HepG2 (cell line): Measurements from ENCODE around the gene EPB41L2. TPM values are rescaled to one million over a fixed set of nuclear protein-coding genes. Genes with fewer than 3 reads are reported as not detected.

ENCODE experiments used
- AHR ChIP-seq: IDR thresholded peaks from 2 replicates; pipeline ENCODE4 v1.6.1; 2018; ENCODE audit warnings: missing genetic modification reagents, missing compliant biosample characterization
- DPF2 ChIP-seq: sonication (generic); formaldehyde crosslinking; IDR thresholded peaks from 2 replicates; pipeline ENCODE4 v1.4.0; 2020; ENCODE audit warnings: mild to moderate bottlenecking, low read depth, missing genetic modification reagents, borderline replicate concordance
- NKX3-1 ChIP-seq: sonication (generic); formaldehyde crosslinking; IDR thresholded peaks from 2 replicates; pipeline ENCODE4 v1.5.0; 2020; ENCODE audit warnings: missing genetic modification reagents
- NR2C2 ChIP-seq: sonication (generic); formaldehyde crosslinking; IDR thresholded peaks from 2 replicates; pipeline ENCODE4 v1.4.0; 2020; ENCODE audit warnings: missing genetic modification reagents, mild to moderate bottlenecking, moderate library complexity, borderline replicate concordance
- NR2F6 ChIP-seq, 2 experiments: IDR thresholded peaks; 2 replicates each; pipeline ENCODE4 v1.6.1; 2016; ENCODE audit warnings: antibody characterized with exemption in 1 of 2, mild to moderate bottlenecking in 1 of 2
- RBM39 ChIP-seq: fragments of 200-400 bp; formaldehyde crosslinking; IDR thresholded peaks from one replicate; pipeline ENCODE4 v1.6.1; 2018; ENCODE audit warnings: antibody characterized with exemption, mild to moderate bottlenecking, low read depth, low read length; ENCODE audit not compliant: poor library complexity, severe bottlenecking
- SOX13 ChIP-seq, 3 experiments: fragments of 450-650 bp in 1 of 3; sonication (generic) in 1 of 3; formaldehyde crosslinking in 1 of 3; IDR thresholded peaks in 2 of 3; conservative IDR thresholded peaks in 1 of 3; 2 replicates each; pipeline versions ENCODE4 v1.5.0 to v1.6.1; 2016 to 2020; ENCODE audit warnings: antibody characterized with exemption in 1 of 3, mild to moderate bottlenecking in 1 of 3, missing compliant biosample characterization in 1 of 3, missing genetic modification reagents in 1 of 3, moderate library complexity in 1 of 3
- THYN1 ChIP-seq: sonication (generic); formaldehyde crosslinking; IDR thresholded peaks from 2 replicates; pipeline ENCODE4 v1.8.1; 2023; ENCODE audit warnings: low read depth, mild to moderate bottlenecking, moderate library complexity, missing genetic modification reagents, borderline replicate concordance
- ZNF235 ChIP-seq: sonication (generic); formaldehyde crosslinking; IDR thresholded peaks from 2 replicates; pipeline ENCODE4 v1.8.1; 2023; ENCODE audit warnings: mild to moderate bottlenecking, missing genetic modification reagents, borderline replicate concordance
- ZNF274 ChIP-seq: sonication (generic); formaldehyde crosslinking; IDR thresholded peaks from 2 replicates; pipeline ENCODE4 v1.5.1; 2020; ENCODE audit warnings: mild to moderate bottlenecking, missing genetic modification reagents
- ZNF496 ChIP-seq: sonication (generic); formaldehyde crosslinking; IDR thresholded peaks from 2 replicates; pipeline ENCODE4 v1.8.1; 2023; ENCODE audit warnings: mild to moderate bottlenecking, moderate library complexity, missing genetic modification reagents; ENCODE audit not compliant: insufficient replicate concordance
- ZNF543 ChIP-seq: sonication (generic); formaldehyde crosslinking; IDR thresholded peaks from 2 replicates; pipeline ENCODE4 v1.4.0; 2020; ENCODE audit warnings: mild to moderate bottlenecking, missing genetic modification reagents
- ZNF567 ChIP-seq: sonication (generic); formaldehyde crosslinking; IDR thresholded peaks from 2 replicates; pipeline ENCODE4 v1.8.1; 2023; ENCODE audit warnings: mild to moderate bottlenecking, missing genetic modification reagents, borderline replicate concordance
- ZNF709 ChIP-seq: sonication (generic); formaldehyde crosslinking; IDR thresholded peaks from 2 replicates; pipeline ENCODE4 v1.5.0; 2020; ENCODE audit warnings: mild to moderate bottlenecking, missing genetic modification reagents
- ZZZ3 ChIP-seq: sonication (generic); formaldehyde crosslinking; IDR thresholded peaks from 2 replicates; pipeline ENCODE4 v1.4.0; 2020; ENCODE audit warnings: missing genetic modification reagents, mild to moderate bottlenecking, borderline replicate concordance
- polyA plus RNA-seq, 8 experiments: library from polyadenylated mRNA; depleted of rRNA in 3 of 8; stranded (reverse) in 7 of 8; unstranded in 1 of 8; fragments of >200 nt; fragmentation: Illumina TruSeq in 4 of 8; extraction: Trizol in 4 of 8; gene quantifications; 2 replicates each; pipeline versions ENCODE4 v1.2.1 to v1.2.3, GENCODE V29; 2011 to 2016; ENCODE audit warnings: low read depth in 4 of 8, missing spikeins in 1 of 8, mixed read lengths in 1 of 8; ENCODE audit not compliant: insufficient read depth in 1 of 8
- total RNA-seq, 5 experiments: library from RNA; depleted of rRNA; stranded (reverse); fragments of >200 nt; fragmentation: Illumina TruSeq; extraction: Trizol; gene quantifications; 2 replicates each; pipeline ENCODE4 v1.2.3, GENCODE V29; 2016; ENCODE audit warnings: low read depth in 1 of 5
- TF ChIP-seq, protein P1 (sequence below): sonication (generic); formaldehyde crosslinking; IDR thresholded peaks from 2 replicates; pipeline ENCODE4 v1.5.1; 2020; ENCODE audit warnings: mild to moderate bottlenecking, missing genetic modification reagents, borderline replicate concordance
- TF ChIP-seq, protein P2 (sequence below): sonication (generic); formaldehyde crosslinking; IDR thresholded peaks from 2 replicates; pipeline ENCODE4 v1.8.0; 2022; ENCODE audit warnings: missing genetic modification reagents, mild to moderate bottlenecking, borderline replicate concordance
- TF ChIP-seq, protein P3 (sequence below): IDR thresholded peaks from 2 replicates; pipeline ENCODE4 v1.6.1; 2016; ENCODE audit warnings: low read depth
- TF ChIP-seq, protein P4 (sequence below): IDR thresholded peaks from 2 replicates; pipeline ENCODE4 v1.6.1; 2016; ENCODE audit warnings: low read depth, borderline replicate concordance

EPB41L2 gene
- total and polyA plus RNA-seq, 2 of the 13 experiments (the other 11 are each of a cell fraction or from before 2014, with no cell fraction given) = 41.7 to 56.4 TPM

DNA sequence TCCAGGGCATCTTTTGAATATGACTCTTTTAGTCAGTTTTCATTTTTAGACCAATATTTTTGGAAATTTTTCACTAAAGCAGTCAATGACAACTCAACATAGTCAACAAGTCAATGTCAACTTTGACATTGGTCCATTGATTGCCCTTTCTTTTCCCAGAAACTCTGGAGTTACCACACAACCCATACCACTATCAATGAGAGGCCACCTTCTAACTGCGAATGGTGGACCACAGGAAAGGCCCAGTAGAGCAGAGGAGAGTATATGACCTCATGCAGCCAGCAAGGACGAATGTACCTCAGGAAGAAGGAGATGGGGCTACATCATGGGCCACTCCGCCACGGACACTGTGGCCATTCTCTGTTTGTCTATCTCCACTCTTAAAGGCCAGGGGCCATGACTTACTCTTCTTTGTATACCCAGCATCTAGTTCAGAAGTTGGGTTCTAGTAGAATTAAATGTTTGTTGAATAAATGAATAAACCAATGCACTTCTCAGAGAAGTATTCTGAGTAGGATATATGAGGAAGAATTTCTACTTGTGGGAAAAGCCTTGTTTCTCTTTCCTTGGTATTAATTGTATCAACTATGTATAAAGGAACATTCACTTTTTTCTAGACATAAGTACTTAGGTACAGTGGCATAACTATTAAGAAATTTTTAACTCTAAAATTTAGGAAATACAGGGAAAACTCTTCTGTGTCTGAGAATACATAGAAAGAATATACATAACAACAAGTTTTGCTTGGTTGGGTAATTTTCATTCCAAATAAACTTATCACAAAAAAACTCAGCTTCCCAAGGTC lies 236.4 kb downstream of the EPB41L2 start (continued):
- TF ChIP-seq, protein P1, sequence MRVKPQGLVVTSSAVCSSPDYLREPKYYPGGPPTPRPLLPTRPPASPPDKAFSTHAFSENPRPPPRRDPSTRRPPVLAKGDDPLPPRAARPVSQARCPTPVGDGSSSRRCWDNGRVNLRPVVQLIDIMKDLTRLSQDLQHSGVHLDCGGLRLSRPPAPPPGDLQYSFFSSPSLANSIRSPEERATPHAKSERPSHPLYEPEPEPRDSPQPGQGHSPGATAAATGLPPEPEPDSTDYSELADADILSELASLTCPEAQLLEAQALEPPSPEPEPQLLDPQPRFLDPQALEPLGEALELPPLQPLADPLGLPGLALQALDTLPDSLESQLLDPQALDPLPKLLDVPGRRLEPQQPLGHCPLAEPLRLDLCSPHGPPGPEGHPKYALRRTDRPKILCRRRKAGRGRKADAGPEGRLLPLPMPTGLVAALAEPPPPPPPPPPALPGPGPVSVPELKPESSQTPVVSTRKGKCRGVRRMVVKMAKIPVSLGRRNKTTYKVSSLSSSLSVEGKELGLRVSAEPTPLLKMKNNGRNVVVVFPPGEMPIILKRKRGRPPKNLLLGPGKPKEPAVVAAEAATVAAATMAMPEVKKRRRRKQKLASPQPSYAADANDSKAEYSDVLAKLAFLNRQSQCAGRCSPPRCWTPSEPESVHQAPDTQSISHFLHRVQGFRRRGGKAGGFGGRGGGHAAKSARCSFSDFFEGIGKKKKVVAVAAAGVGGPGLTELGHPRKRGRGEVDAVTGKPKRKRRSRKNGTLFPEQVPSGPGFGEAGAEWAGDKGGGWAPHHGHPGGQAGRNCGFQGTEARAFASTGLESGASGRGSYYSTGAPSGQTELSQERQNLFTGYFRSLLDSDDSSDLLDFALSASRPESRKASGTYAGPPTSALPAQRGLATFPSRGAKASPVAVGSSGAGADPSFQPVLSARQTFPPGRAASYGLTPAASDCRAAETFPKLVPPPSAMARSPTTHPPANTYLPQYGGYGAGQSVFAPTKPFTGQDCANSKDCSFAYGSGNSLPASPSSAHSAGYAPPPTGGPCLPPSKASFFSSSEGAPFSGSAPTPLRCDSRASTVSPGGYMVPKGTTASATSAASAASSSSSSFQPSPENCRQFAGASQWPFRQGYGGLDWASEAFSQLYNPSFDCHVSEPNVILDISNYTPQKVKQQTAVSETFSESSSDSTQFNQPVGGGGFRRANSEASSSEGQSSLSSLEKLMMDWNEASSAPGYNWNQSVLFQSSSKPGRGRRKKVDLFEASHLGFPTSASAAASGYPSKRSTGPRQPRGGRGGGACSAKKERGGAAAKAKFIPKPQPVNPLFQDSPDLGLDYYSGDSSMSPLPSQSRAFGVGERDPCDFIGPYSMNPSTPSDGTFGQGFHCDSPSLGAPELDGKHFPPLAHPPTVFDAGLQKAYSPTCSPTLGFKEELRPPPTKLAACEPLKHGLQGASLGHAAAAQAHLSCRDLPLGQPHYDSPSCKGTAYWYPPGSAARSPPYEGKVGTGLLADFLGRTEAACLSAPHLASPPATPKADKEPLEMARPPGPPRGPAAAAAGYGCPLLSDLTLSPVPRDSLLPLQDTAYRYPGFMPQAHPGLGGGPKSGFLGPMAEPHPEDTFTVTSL (CRISPR knock-in tag) = peak; percentile 58; the same call in 1 of the 2 replicates
- TF ChIP-seq NKX3-1 (CRISPR knock-in tag) = no peak
- TF ChIP-seq ZNF543 = no peak
- TF ChIP-seq NR2F6 (IDR thresholded peaks at IDR 0.05) = no peak; the same call in 1 of the 2 replicates
- TF ChIP-seq NR2F6 (CRISPR knock-in tag; IDR thresholded peaks at IDR 0.05) = 0 out of 2 replicates have a peak, but pooled peaks have one; percentile 17
- TF ChIP-seq AHR (CRISPR knock-in tag) = 0 out of 2 replicates have a peak, but pooled peaks have one; percentile 67
- no peak for TF ChIP-seq ZNF567
- no peak for TF ChIP-seq ZNF235 (CRISPR knock-in tag)
- TF ChIP-seq RBM39 = no peak
- TF ChIP-seq ZNF709 (CRISPR knock-in tag) = no peak; the same call in 1 of the 2 replicates
- TF ChIP-seq ZNF496 (CRISPR knock-in tag) = no peak
- no peak for TF ChIP-seq ZZZ3 (CRISPR knock-in tag)
- TF ChIP-seq THYN1 (CRISPR knock-in tag) = no peak
- TF ChIP-seq DPF2 (CRISPR knock-in tag) = peak; percentile 58; the same call in 1 of the 2 replicates
- TF ChIP-seq NR2C2 (CRISPR knock-in tag) = peak; percentile 47; the same call in 1 of the 2 replicates
- TF ChIP-seq, protein P2, sequence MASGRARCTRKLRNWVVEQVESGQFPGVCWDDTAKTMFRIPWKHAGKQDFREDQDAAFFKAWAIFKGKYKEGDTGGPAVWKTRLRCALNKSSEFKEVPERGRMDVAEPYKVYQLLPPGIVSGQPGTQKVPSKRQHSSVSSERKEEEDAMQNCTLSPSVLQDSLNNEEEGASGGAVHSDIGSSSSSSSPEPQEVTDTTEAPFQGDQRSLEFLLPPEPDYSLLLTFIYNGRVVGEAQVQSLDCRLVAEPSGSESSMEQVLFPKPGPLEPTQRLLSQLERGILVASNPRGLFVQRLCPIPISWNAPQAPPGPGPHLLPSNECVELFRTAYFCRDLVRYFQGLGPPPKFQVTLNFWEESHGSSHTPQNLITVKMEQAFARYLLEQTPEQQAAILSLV (CRISPR knock-in tag) = no peak
- TF ChIP-seq ZNF274 (CRISPR knock-in tag) = no peak
- TF ChIP-seq, protein P3, sequence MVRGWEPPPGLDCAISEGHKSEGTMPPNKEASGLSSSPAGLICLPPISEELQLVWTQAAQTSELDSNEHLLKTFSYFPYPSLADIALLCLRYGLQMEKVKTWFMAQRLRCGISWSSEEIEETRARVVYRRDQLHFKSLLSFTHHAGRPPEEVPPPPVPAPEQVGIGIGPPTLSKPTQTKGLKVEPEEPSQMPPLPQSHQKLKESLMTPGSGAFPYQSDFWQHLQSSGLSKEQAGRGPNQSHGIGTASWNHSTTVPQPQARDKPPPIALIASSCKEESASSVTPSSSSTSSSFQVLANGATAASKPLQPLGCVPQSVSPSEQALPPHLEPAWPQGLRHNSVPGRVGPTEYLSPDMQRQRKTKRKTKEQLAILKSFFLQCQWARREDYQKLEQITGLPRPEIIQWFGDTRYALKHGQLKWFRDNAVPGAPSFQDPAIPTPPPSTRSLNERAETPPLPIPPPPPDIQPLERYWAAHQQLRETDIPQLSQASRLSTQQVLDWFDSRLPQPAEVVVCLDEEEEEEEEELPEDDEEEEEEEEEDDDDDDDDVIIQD (CRISPR knock-in tag) = no peak
- TF ChIP-seq, protein P4, sequence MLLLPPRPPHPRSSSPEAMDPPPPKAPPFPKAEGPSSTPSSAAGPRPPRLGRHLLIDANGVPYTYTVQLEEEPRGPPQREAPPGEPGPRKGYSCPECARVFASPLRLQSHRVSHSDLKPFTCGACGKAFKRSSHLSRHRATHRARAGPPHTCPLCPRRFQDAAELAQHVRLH (CRISPR knock-in tag) = no peak; the same call in 1 of the 2 replicates
- no peak for TF ChIP-seq SOX13 (IDR thresholded peaks at IDR 0.05)
- peak; percentile 46 to 91; a peak in 3 of 4 replicates for TF ChIP-seq SOX13 (CRISPR knock-in tag; conservative IDR thresholded peaks at IDR 0.05 in 1 of 2, IDR thresholded peaks at IDR 0.05 in 1 of 2)
